A673 (cell line): ENCODE data around the gene CAMSAP3.

Experiments used
- EZH2 ChIP-seq: fragments of 200-600 bp; sonication (generic); IDR thresholded peaks from 2 replicates; pipeline ENCODE4 v1.6.1; 2017; ENCODE audit warnings: borderline replicate concordance, low read depth, mild to moderate bottlenecking, mixed read lengths, antibody characterized with exemption, low read length; ENCODE audit not compliant: poor library complexity, severe bottlenecking
- TF ChIP-seq, protein P1 (sequence below): fragments of 300-800, 200-600 bp; sonication (generic); conservative IDR thresholded peaks from 2 replicates; pipeline ENCODE4 v1.5.1; 2017; ENCODE audit warnings: low read depth, mild to moderate bottlenecking, antibody characterized with exemption, low read length, moderate library complexity, mixed read lengths

GRCh38 chr19:7560255-7560654, 35.4 kb upstream of the CAMSAP3 start:
- TF ChIP-seq, protein P1, sequence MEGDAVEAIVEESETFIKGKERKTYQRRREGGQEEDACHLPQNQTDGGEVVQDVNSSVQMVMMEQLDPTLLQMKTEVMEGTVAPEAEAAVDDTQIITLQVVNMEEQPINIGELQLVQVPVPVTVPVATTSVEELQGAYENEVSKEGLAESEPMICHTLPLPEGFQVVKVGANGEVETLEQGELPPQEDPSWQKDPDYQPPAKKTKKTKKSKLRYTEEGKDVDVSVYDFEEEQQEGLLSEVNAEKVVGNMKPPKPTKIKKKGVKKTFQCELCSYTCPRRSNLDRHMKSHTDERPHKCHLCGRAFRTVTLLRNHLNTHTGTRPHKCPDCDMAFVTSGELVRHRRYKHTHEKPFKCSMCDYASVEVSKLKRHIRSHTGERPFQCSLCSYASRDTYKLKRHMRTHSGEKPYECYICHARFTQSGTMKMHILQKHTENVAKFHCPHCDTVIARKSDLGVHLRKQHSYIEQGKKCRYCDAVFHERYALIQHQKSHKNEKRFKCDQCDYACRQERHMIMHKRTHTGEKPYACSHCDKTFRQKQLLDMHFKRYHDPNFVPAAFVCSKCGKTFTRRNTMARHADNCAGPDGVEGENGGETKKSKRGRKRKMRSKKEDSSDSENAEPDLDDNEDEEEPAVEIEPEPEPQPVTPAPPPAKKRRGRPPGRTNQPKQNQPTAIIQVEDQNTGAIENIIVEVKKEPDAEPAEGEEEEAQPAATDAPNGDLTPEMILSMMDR: no peak
- TF ChIP-seq EZH2: no peak
